GM20000 (cell line): ENCODE results near the gene HERPUD2.
"Not testable (repeated sequence)": the region's sequence is repeated elsewhere in the genome, so short reads cannot be mapped to it uniquely, and the experiment has no call there.

Experiments
- DNase-seq: peaks from one replicate; pipeline ENCODE4 v3.0.0; 2012; ENCODE audit warnings: low spot score
- TF ChIP-seq, protein P1 (sequence below): IDR thresholded peaks from 2 replicates; pipeline ENCODE4 v1.5.1; 2012; ENCODE audit warnings: mild to moderate bottlenecking, control low read depth; ENCODE audit errors: extremely low read depth, missing control alignments

The HERPUD2 gene

DNA sequence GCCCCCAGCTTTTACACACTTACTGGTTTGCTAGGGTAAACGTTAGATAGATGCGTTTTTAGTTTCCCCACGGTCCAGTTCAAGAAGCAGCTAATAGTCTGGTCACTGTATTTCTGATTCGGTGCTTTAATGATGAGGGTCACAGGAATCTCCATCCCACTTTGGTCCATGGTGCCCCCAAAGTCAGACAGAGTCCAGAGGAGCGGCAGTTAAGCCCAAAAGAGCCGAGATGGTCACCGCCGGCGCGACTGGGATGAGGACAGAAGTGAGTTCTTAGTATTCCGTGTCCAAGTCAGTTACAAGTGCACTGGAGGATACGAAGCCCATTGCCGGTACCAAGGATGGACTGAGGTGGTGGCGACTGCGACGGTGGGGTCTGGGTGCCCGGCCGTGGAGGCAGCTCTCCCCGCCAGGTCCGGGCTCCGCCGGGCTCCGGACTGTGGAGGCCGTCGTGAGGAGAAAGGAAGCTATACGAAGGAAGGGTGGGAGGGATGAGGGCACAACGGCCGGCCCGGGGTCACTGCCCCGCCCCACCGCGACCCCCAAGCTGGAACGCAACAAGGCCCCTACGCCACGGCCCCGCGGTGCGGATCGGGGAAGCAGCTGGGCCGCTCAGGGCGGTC, 663 bp downstream of the HERPUD2 start:
- TF ChIP-seq, protein P1, sequence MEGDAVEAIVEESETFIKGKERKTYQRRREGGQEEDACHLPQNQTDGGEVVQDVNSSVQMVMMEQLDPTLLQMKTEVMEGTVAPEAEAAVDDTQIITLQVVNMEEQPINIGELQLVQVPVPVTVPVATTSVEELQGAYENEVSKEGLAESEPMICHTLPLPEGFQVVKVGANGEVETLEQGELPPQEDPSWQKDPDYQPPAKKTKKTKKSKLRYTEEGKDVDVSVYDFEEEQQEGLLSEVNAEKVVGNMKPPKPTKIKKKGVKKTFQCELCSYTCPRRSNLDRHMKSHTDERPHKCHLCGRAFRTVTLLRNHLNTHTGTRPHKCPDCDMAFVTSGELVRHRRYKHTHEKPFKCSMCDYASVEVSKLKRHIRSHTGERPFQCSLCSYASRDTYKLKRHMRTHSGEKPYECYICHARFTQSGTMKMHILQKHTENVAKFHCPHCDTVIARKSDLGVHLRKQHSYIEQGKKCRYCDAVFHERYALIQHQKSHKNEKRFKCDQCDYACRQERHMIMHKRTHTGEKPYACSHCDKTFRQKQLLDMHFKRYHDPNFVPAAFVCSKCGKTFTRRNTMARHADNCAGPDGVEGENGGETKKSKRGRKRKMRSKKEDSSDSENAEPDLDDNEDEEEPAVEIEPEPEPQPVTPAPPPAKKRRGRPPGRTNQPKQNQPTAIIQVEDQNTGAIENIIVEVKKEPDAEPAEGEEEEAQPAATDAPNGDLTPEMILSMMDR: no peak
- DNase-seq: peak; percentile 28

DNA sequence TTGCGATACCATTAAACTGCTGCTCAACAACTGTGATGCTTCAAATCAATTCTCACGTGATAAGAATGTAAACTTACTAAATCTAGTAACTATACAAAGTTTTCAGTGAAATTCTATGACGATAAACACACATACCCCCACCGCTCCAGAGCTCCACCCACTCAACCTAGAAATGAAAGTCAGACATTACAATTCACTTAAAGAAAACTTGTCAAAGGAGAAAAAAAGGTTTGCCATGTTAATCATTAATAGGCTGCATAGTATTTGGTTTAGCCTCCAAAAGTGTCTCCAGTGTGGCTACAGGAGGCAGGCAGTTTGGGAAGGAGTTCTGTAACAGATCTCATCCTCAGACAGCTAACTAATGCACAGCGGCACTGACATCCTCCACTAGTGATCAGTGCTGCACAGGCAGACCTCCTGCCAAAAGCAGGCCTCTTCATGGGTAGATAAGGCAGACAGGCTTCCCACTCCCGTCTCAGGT, 3.1 kb downstream of the HERPUD2 start:
- peak; percentile 67 for DNase-seq
- TF ChIP-seq, protein P1: no peak

DNA sequence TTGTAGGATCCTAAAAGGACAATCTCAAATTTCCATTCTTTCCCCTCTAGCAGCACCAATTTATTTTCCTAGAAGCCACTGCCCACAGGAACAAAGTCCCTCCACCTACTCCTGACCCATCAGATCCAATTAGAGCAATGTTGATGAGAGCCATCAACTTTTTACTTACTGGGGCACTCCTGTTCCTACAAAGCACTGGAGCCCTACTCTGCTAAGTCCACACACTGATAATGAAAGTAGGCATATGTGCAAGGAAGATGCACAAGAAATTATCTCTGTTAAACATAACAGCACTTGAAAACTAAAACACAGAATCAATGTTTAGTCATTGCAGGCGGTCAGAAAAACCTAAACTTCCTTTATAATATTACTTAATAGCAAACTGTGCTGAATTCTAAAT, 3.6 kb downstream of the HERPUD2 start:
- TF ChIP-seq, protein P1: no peak
- peak; percentile 28 for DNase-seq

DNA sequence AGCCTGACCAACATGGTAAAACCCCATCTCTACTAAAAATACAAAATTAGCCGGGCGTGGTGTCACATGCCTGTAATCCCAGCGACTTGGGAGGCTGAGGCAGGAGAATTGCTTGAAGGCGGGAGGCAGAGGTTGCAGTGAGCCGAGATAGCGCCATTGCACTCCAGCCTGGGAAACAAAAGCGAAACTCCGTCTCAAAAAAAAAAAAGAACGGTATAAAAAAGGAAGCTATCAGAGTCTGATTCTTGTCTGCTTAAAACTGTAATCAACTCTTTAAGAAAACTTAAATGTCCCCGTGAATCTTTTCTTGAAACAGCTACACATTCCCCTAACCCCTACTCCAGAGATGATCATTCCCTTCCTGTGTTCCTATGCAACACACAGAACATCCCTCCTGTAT, 4.3 kb downstream of the HERPUD2 start:
- not testable (repeated sequence) for DNase-seq

DNA sequence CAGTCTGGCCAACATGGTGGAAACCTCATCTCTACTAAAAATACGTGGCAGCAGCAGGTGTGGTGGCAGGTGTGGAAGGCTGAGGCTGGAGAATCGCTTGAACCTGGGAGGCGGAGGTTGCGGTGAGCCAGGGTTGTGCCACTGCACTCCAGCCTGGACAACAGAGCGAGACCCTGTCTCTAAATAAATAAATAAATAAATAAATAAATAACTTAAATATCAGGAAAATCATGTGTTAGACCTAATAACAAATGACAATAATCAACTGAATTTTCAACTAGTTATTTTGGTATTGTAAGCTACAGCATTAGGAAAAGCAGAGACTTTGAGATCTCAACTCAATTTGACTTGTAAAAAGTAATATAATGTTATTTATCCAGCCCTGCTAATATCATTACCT, 9.2 kb downstream of the HERPUD2 start:
- DNase-seq: no peak
- TF ChIP-seq, protein P1: no peak

DNA sequence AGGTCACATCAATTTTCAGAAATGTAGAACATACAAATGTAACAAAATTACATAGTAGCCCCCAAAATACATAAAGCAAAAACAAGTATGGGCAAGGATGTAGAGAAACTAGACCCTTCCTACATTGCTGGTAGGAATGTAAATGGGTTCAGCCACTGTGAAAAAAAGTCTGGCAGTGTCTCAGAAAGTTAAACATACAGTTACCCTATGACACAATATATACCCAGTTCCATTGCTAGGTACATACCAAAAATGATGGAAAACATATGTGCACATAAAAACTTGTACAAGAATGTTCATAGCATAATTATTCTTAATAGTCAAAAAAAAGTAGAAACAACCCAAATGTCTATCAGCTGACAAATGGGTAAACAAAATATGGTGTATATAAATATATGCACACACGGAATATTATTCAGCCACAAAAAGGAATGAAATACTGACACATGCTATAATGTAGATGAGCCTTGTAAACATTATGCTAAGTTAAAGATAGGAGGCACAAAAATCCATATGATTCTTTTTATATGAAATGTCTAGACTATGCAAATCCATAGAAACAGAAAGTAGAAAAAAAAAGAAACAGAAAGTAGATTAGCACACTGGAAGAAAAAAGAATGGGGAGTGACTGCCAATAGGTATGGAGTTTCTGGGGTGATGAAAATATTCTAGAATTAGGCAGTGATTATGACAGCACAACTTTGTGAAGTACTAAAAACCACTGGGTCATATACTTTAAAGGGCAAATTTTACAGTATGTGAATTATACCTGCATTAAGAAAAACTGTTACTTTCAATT, 13.5 kb downstream of the HERPUD2 start:
- DNase-seq: no peak
- TF ChIP-seq, protein P1: no peak

DNA sequence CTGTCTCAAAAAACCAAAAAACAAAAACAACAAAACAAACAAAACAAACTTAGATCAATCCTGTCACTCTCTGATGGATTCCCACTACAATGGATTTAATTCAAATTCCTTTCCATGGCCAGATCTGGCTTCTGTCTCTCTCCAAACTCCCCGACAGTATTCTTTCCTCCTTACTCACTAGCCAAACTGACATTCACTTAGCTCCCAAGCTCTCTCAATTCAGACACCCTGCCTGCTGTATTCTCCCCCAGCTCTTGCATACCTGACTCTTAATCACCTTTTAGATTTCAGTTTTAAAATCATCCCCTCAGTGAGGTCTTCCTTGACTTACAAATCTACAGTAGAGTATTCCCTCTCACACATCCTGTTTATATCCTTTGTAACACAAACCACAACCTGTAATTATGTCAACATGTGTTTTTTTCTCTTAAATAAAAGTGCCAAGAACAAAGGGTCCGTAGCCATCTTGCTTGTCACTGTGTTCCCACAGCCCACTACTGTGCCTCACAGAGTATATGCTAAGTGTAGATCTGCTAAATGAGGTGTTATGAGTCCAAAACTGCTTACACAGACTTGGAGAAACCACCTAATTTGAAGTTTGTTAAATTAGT, 14.4 kb downstream of the HERPUD2 start:
- TF ChIP-seq, protein P1: no peak
- DNase-seq: no peak
